Renal cortex interstitium (tissue), 11 donors: ENCODE data around the gene AUTS2. TPM values are rescaled to one million over a fixed set of nuclear protein-coding genes. Genes with fewer than 3 reads are reported as not detected.
A peak's percentile ranks its signal among the peaks of the same experiment; 100 is the strongest.

Source experiments
- DNase-seq, 11 donors: peaks; one replicate each; pipeline ENCODE4 v3.0.0-alpha.2; 2013; ENCODE audit warnings: low read depth in 9 of 11, low spot score in 4 of 11; ENCODE audit errors: extremely low read depth in 1 of 11
- polyA plus RNA-seq, 3 donors: library from polyadenylated mRNA; unstranded; fragments of 120-200 nt; gene quantifications; one replicate each; pipeline ENCODE4 v1.2.1, GENCODE V29; 2013; ENCODE audit not compliant: insufficient read length in 3 of 3

AUTS2 gene
- polyA plus RNA-seq, 3 donors, result 78.0 to 102 (median 90.7) TPM

DNA sequence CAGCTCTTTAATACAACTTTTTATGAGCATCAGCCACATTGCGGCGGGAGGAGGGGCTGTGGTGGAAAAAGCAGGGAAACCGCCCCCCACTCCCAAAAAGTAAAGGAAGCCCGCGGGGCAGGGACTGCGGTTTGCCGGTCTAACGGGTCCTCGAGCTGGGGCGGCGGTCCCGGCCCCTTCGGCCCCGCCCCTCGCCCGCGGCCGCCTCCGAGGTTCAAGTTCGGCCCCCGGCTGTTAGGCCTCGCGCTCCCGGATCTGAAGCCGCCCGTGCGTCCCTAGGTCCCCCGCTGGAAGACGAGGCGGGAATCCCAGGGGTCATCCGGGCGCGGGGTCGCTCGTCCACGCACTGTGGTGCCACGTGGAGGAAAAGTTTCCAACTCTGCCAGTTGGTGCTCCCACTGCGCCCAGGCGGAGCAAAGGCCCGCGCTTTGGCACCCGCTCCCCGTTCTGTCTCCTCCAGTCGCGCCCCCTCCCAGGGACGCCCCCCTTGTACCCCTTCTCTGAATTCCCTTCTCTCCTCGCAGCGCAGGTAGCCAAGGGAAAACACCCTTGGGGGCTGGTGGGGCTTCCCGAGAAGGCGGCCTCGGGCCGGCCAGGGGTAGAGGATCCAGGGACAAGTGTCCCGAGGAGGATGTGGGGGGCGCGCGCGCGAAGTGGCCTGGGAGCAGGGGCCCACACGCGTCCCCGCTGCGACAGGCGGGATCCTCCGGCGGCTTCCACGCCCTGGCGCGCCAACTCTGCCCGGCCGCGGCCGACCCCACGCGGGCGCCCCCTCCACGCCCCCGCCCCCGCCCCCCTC lies 798 bp upstream of the AUTS2 start:
- DNase-seq, result peak in 6 of 11 donors; percentile 29 to 43 (median 38)

DNA sequence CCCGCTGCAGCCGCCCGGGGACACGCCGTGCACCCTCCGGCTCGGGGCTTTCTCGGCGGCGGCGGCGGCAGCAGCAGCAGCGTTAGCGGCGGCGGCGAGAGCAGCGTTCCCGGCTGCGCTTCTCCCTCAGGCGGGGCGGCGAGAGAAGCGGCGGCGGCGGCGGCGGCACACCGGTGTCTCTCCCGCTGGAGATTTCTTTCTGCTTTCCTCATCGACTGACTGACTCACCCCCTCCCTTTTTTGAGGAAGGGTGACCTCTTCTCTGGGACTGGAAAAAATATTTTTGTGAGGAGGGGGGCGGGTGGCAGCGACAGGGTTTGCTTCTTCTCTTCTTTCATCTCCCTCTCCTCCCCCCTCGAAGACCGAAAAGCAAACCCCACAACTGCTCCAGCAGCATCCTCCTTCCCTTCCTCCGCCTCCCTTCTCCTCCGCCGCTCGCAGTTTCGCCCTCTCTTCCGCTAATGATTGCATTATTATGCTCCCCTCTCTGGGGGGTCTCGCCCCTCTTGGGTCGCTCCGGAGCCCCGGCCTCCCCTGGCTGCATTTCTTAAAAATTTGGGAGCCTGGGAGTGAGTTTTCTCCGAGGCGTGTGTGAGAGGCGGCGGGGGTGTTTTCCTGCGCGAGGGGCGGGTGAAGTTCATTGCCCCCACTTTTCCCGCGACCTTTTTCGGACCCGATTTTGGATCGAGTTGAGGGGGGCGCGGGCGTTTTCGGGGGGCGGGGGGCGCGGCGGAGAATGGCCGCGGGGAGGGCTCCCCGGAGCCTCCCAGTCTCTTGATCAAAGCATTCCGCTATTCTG lies 411 bp downstream of the AUTS2 start:
- DNase-seq, result peak in 6 of 11 donors; percentile 17 to 56 (median 40)

DNA sequence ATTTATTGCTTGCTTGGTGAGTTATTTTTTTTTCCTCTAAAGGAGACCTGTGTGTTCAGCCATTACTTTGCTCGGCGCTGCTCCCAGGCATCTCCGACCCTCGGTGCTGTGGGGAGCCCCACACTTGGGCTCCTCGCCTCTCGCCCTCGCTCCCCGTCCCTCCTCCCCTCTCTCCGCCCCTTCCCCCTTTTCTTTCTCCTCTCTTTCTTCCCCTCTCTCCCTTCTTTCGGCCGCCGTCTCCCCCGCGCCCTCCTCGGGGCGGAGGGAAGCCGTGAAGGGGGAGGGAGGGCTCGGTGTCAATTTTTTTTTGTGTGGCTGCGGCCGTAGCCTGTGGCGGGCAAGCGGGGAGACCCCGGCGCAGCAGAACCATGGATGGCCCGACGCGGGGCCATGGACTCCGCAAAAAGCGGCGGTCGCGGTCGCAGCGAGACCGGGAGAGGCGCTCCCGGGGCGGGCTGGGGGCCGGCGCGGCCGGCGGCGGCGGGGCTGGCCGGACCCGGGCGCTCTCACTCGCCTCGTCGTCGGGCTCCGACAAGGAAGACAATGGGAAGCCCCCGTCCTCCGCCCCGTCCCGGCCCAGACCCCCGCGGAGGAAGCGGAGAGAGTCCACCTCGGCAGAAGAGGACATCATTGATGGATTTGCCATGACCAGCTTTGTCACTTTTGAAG lies 1.1 kb downstream of the AUTS2 start:
- DNase-seq, result peak in 8 of 11 donors; percentile 35 to 62 (median 45)

GRCh38 chr7:69599955-69600709 lies 1.9 kb downstream of the AUTS2 start:
- DNase-seq, result peak in 2 of 11 donors; percentile 13 to 23

GRCh38 chr7:69600710-69601519 lies 2.6 kb downstream of the AUTS2 start:
- DNase-seq, result no peak

- no peak for DNase-seq
These were observed 4.2 kb downstream of the AUTS2 start for GRCh38 chr7:69602522-69602921.

DNA sequence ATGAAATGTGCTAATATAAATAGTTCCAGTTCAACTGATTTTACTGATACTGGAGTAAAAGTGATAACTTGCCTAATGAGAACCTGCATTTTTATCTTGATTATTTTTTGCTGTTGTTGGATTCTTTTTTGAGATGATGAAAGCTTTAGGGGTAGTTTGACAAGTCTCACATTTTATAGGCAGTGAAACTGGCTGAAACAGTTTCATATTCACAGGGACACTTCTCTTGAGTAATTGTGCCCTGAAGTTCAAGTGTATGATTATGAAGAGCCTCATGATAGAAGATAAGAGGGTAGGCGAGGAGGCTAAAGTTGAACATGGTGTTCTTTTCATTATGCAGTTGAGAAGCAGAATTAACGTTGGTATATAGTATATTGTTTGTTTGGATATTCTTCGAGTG lies 5.1 kb downstream of the AUTS2 start:
- no peak for DNase-seq

DNA sequence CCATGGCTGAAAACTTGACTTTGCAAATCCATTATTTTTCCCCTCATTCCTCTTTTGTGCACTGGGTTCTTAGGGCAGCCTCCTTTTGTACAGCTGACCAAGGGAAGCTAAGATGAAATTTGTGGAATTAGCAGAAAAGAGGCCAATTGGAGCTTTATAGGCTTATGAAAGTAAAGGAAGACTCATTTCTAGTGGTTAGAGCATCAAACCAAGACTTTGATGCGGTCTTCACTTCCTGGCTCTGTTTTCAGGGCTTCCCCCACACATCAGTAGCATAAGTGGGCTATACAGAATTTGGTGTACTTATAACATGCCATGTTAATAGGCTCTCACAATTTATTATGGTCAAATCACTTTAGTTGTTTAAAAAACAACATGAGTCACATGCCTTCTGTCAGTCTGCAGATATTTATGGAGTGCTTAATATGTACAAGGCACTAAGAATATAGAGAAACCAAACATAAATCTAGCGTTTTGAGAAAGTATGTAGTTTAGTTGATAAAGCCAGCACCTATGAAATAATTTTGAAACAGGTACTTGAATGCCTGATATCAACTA lies 5.7 kb downstream of the AUTS2 start:
- DNase-seq, result no peak

GRCh38 chr7:69605070-69605469 lies 6.8 kb downstream of the AUTS2 start:
- DNase-seq, result no peak

DNA sequence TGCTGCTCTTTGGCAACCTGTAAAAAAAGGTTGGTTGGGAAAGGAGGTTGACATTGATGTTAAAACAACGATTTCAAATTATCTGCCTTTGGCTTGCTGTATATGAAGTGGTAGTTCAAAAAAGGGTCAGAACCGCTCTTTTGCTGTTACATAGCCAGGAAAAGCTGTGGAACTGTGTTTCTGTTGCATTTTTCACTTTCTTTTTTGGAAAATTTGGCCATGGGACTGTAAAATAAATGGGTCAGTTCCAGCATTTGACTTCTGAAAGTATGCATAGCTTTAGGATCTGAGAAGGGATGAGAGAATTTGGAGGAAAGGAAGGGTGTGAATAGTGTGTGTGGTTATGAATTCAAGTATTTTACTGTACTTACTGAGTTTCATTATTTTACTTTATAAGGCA lies 7.3 kb downstream of the AUTS2 start:
- DNase-seq, result no peak

- no peak for DNase-seq
These were observed 9.8 kb downstream of the AUTS2 start for GRCh38 chr7:69608049-69608448.

- DNase-seq, result no peak
These were observed 10.6 kb downstream of the AUTS2 start for GRCh38 chr7:69608878-69609277.

DNA sequence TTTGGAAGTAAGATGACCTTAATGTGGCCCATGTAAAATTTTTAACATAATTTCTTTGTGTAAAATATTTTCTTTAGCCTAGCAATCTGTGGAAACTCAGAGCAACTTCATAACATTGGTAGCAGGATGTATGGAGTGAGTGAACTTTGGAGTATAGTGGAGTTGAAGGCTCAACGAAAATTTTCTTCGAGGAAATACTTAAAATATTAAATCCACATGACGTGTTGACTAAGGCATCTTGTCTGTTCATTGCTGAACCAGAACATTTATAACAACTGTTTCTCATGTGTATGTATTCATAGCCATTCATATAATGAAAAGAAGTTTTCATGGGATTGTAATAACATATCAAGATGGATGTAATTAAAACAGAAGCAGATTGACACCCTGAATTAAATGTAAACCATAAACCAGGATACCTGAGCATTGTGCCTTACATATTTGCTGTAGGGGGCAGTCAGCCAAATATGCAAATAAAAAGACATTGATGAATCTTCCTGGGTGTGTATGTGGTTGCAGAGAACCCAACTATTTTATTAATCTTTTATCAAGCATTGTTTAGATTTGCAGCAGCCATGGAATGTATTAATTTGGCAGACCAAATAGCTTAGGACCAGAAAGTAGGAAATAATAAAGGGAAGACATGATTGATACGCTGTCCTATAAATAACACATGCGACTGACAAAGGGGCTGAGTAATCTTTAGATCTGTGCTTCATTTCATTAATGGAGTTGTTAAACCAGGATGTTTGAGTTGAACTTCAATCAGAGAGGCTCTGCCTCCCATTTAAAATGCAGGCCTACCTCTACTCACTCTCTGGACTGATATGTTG lies 11.5 kb downstream of the AUTS2 start:
- no peak for DNase-seq

DNA sequence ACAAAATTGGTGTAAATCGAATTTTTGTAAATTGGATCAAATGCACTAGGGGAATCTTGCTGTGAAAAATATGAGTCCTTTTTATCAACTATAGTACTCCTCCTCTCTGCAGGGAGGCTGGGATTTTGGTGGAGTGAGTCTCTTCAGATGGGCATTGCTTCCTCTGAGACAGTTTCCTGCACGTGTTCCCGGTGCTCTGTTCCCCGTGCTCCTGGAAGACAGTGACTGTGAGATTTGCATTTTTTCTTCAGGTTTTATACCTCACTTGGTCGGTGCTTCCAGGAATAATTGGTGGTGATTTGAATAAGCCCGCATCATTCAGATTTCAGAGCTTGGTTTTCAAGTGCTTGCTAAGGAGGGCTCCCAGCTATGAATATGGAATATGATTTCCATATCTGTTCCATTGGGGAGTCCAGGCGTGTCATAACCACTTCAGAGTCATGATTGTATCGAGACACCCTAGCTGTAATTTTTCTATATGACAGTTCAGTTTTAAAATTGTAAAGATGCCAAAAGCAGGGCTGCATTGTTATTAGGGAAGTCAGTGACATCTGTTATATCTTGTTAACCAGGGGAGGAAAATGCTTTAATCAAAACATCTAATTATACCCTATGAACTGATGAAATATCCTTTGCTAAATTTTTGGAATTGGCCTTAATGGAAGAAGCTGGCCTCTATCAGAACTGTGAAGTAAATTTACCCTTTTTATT lies 12.3 kb downstream of the AUTS2 start:
- no peak for DNase-seq

GRCh38 chr7:69612981-69613380 lies 14.7 kb downstream of the AUTS2 start:
- DNase-seq, result no peak

GRCh38 chr7:69613846-69614245 lies 15.6 kb downstream of the AUTS2 start:
- DNase-seq, result no peak

GRCh38 chr7:69615685-69616084 lies 17.4 kb downstream of the AUTS2 start:
- DNase-seq, result no peak
